T-helper 17 cell (primary cell): ENCODE measurements around the gene BTBD9. TPM values are rescaled to one million over a fixed set of nuclear protein-coding genes. Genes with fewer than 3 reads are reported as not detected.
"Not testable (repeated sequence)": the region's sequence is repeated elsewhere in the genome, so short reads cannot be mapped to it uniquely, and the experiment has no call there.

ENCODE experiments used
- ATAC-seq: fragments of 150-1000 bp; cut with Tn5 transposase; 2 replicates; pipeline ENCODE4 v1.10.0; 2021; ENCODE audit warnings: mild to moderate bottlenecking, moderate library complexity
- DNase-seq, 3 donors: peaks; one replicate each; pipeline versions ENCODE4 v3.0.0 to v3.0.0-alpha.2; 2020 to 2021
- H3K9me3 ChIP-seq: one replicate; pipeline ENCODE4 v1.7.0; 2013; ENCODE audit warnings: low read length, mild to moderate bottlenecking; ENCODE audit not compliant: control insufficient read depth, poor library complexity, severe bottlenecking
- H3K27ac Mint-ChIP-seq: one replicate; pipeline ENCODE4 v1.8.0; 2022; ENCODE audit warnings: mild to moderate bottlenecking, moderate library complexity, mixed read lengths
- H3K27me3 Mint-ChIP-seq: one replicate; pipeline ENCODE4 v1.8.0; 2022; ENCODE audit warnings: mixed read lengths
- H3K36me3 Mint-ChIP-seq: one replicate; pipeline ENCODE4 v1.8.0; 2022; ENCODE audit warnings: low read depth, mixed read lengths
- H3K4me1 Mint-ChIP-seq: one replicate; pipeline ENCODE4 v1.8.0; 2022; ENCODE audit warnings: mild to moderate bottlenecking, mixed read lengths
- H3K4me3 Mint-ChIP-seq: one replicate; pipeline ENCODE4 v1.8.0; 2022; ENCODE audit warnings: mild to moderate bottlenecking, moderate library complexity, mixed read lengths
- total RNA-seq, 4 donors: library from RNA in 2 of 4; stranded (reverse) in 2 of 4; gene quantifications; one replicate each; pipeline ENCODE4 v1.2.3 and lab custom pipeline; 2022 to 2026

BTBD9 gene
- total RNA-seq, 2 donors from 2014 or later, result 61.3 to 63.5 TPM

GRCh38 chr6:38638941-38639497 lies 710 bp downstream of the BTBD9 start:
- peak overlapping the region; percentile 93 for H3K4me3 Mint-ChIP-seq
- H3K4me1 Mint-ChIP-seq, result peaks cover 55% of the 10 kb centered on the region
- DNase-seq, result peak; percentile 29 to 53 (median 30)
- peak overlapping the region; percentile 95 for H3K27ac Mint-ChIP-seq
- ATAC-seq, result peak; percentile 70
- no peaks in the 10 kb centered on the region for H3K9me3 ChIP-seq
- no peaks in the 10 kb centered on the region for H3K27me3 Mint-ChIP-seq
- H3K36me3 Mint-ChIP-seq, result no peaks in the 10 kb centered on the region

- no peak for ATAC-seq
These were observed 2.0 kb downstream of the BTBD9 start for GRCh38 chr6:38637756-38638155.

GRCh38 chr6:38636027-38636426 lies 3.7 kb downstream of the BTBD9 start:
- Mint-ChIP-seq H3K27me3 (no peaks in the 10 kb centered on the region), H3K27ac (no peak overlapping the region)

More at GRCh38 chr6:38637756-38638155, 2.0 kb downstream of the BTBD9 start:
- Mint-ChIP-seq H3K4me1 (peaks cover 56% of the 10 kb centered on the region), H3K27me3 (no peaks in the 10 kb centered on the region), H3K36me3 (no peaks in the 10 kb centered on the region), H3K27ac (peak overlapping the region; percentile 95), H3K4me3 (peak overlapping the region; percentile 41)
- H3K9me3 ChIP-seq, result no peaks in the 10 kb centered on the region
- DNase-seq, result no peak

GRCh38 chr6:38634518-38634917 lies 5.2 kb downstream of the BTBD9 start:
- H3K36me3 Mint-ChIP-seq, result no peaks in the 10 kb centered on the region
- no peak for ATAC-seq
- no peak overlapping the region for H3K4me3 Mint-ChIP-seq
- peaks cover 38% of the 10 kb centered on the region for H3K4me1 Mint-ChIP-seq
- no peak for DNase-seq
- H3K27ac Mint-ChIP-seq, result peak overlapping the region; percentile 4
- H3K27me3 Mint-ChIP-seq, result no peaks in the 10 kb centered on the region
- no peaks in the 10 kb centered on the region for H3K9me3 ChIP-seq

More at GRCh38 chr6:38636027-38636426, 3.7 kb downstream of the BTBD9 start:
- H3K9me3 ChIP-seq, result no peaks in the 10 kb centered on the region
- Mint-ChIP-seq H3K36me3 (no peaks in the 10 kb centered on the region), H3K4me1 (peaks cover 47% of the 10 kb centered on the region), H3K4me3 (no peak overlapping the region)
- DNase-seq (no peak), ATAC-seq (no peak)

GRCh38 chr6:38632490-38632889 lies 7.2 kb downstream of the BTBD9 start:
- no peak for ATAC-seq
- DNase-seq, result no peak
- H3K9me3 ChIP-seq, result no peaks in the 10 kb centered on the region
- Mint-ChIP-seq H3K4me3 (no peak overlapping the region), H3K27me3 (no peaks in the 10 kb centered on the region), H3K36me3 (no peaks in the 10 kb centered on the region), H3K4me1 (peaks cover 34% of the 10 kb centered on the region), H3K27ac (no peak overlapping the region)

- Mint-ChIP-seq H3K36me3 (no peaks in the 10 kb centered on the region), H3K4me1 (peaks cover 28% of the 10 kb centered on the region), H3K4me3 (no peak overlapping the region), H3K27ac (no peak overlapping the region), H3K27me3 (no peaks in the 10 kb centered on the region)
- DNase-seq, result no peak
- no peak for ATAC-seq
- no peaks in the 10 kb centered on the region for H3K9me3 ChIP-seq
These were observed 8.4 kb downstream of the BTBD9 start for GRCh38 chr6:38631186-38631783.

GRCh38 chr6:38625217-38625616 lies 14.5 kb downstream of the BTBD9 start:
- peaks cover 31% of the 10 kb centered on the region for H3K4me1 Mint-ChIP-seq
- DNase-seq, result no peak

GRCh38 chr6:38619342-38619741 lies 20.4 kb downstream of the BTBD9 start:
- not testable (repeated sequence) for H3K36me3 Mint-ChIP-seq, DNase-seq, H3K27me3 Mint-ChIP-seq, H3K9me3 ChIP-seq, ATAC-seq, H3K27ac Mint-ChIP-seq, H3K4me3 Mint-ChIP-seq
- H3K4me1 Mint-ChIP-seq, result peaks cover 16% of the 10 kb centered on the region

More at GRCh38 chr6:38625217-38625616, 14.5 kb downstream of the BTBD9 start:
- H3K4me3 Mint-ChIP-seq, result no peak overlapping the region
- no peaks in the 10 kb centered on the region for H3K9me3 ChIP-seq
- no peaks in the 10 kb centered on the region for H3K27me3 Mint-ChIP-seq
- ATAC-seq, result no peak
- H3K27ac Mint-ChIP-seq, result no peak overlapping the region
- no peaks in the 10 kb centered on the region for H3K36me3 Mint-ChIP-seq

GRCh38 chr6:38618301-38618700 lies 21.4 kb downstream of the BTBD9 start:
- H3K4me1 Mint-ChIP-seq, result peaks cover 16% of the 10 kb centered on the region
- H3K9me3 ChIP-seq, H3K27ac Mint-ChIP-seq, H3K27me3 Mint-ChIP-seq, H3K36me3 Mint-ChIP-seq, H3K4me3 Mint-ChIP-seq, DNase-seq, ATAC-seq: not testable (repeated sequence)

GRCh38 chr6:38617856-38618255 lies 21.9 kb downstream of the BTBD9 start:
- ATAC-seq (no peak), DNase-seq (no peak)
- H3K9me3 ChIP-seq, result no peaks in the 10 kb centered on the region
- Mint-ChIP-seq H3K36me3 (no peaks in the 10 kb centered on the region), H3K4me3 (no peak overlapping the region), H3K27ac (no peak overlapping the region), H3K27me3 (no peaks in the 10 kb centered on the region), H3K4me1 (peaks cover 11% of the 10 kb centered on the region)

- Mint-ChIP-seq H3K27me3 (no peaks in the 10 kb centered on the region), H3K4me1 (peaks cover 21% of the 10 kb centered on the region), H3K36me3 (no peaks in the 10 kb centered on the region), H3K27ac (no peak overlapping the region), H3K4me3 (peak overlapping the region; percentile 1)
- DNase-seq (no peak), ATAC-seq (no peak)
- H3K9me3 ChIP-seq, result no peaks in the 10 kb centered on the region
These were observed 27.4 kb downstream of the BTBD9 start for GRCh38 chr6:38612143-38612965.

- DNase-seq, result no peak
- H3K27ac Mint-ChIP-seq, result no peak overlapping the region
- ATAC-seq, result no peak
These were observed 29.6 kb downstream of the BTBD9 start for GRCh38 chr6:38610050-38610625.

GRCh38 chr6:38604700-38605099 lies 35.0 kb downstream of the BTBD9 start:
- Mint-ChIP-seq H3K27me3 (no peaks in the 10 kb centered on the region), H3K4me1 (peaks cover 17% of the 10 kb centered on the region), H3K27ac (no peak overlapping the region), H3K36me3 (no peaks in the 10 kb centered on the region), H3K4me3 (no peak overlapping the region)
- DNase-seq (no peak), ATAC-seq (no peak)
- no peaks in the 10 kb centered on the region for H3K9me3 ChIP-seq

More at GRCh38 chr6:38610050-38610625, 29.6 kb downstream of the BTBD9 start:
- no peak overlapping the region for H3K4me3 Mint-ChIP-seq
- H3K9me3 ChIP-seq, result no peaks in the 10 kb centered on the region
- H3K27me3 Mint-ChIP-seq, result no peaks in the 10 kb centered on the region
- H3K4me1 Mint-ChIP-seq, result peaks cover 24% of the 10 kb centered on the region
- H3K36me3 Mint-ChIP-seq, result no peaks in the 10 kb centered on the region
